ENCODE measurements around the gene MFSD1.

Gene MFSD1

GRCh38 chr3:158839966-158840365, 38.1 kb downstream of the MFSD1 start:
- in situ Hi-C loops (cut with MboI; ENCODE audit: low pct_unique_long_range_greater_than_20kb, low sequenced_read_pairs, unreplicated experiment): loop anchor here (10.0 kb wide), 1 partner anchor 415 kb away; no protein-coding TSS in a partner anchor
- TF ChIP-seq, protein P1, sequence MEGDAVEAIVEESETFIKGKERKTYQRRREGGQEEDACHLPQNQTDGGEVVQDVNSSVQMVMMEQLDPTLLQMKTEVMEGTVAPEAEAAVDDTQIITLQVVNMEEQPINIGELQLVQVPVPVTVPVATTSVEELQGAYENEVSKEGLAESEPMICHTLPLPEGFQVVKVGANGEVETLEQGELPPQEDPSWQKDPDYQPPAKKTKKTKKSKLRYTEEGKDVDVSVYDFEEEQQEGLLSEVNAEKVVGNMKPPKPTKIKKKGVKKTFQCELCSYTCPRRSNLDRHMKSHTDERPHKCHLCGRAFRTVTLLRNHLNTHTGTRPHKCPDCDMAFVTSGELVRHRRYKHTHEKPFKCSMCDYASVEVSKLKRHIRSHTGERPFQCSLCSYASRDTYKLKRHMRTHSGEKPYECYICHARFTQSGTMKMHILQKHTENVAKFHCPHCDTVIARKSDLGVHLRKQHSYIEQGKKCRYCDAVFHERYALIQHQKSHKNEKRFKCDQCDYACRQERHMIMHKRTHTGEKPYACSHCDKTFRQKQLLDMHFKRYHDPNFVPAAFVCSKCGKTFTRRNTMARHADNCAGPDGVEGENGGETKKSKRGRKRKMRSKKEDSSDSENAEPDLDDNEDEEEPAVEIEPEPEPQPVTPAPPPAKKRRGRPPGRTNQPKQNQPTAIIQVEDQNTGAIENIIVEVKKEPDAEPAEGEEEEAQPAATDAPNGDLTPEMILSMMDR (IDR thresholded peaks at IDR 0.05; ENCODE audit: extremely low read depth, insufficient read depth, missing control alignments): no peak
- no peak for DNase-seq (ENCODE audit: low spot score)

- in situ Hi-C loops (cut with MboI; ENCODE audit: low pct_unique_long_range_greater_than_20kb, low sequenced_read_pairs, unreplicated experiment): loop anchor here (10.0 kb wide), 1 partner anchor 413 kb away; no protein-coding TSS in a partner anchor
- TF ChIP-seq, protein P1 (IDR thresholded peaks at IDR 0.05; ENCODE audit: extremely low read depth, insufficient read depth, missing control alignments): no peak
- DNase-seq (ENCODE audit: low spot score): no peak
Observed at GRCh38 chr3:158841387-158841786, 39.5 kb downstream of the MFSD1 start.

DNA sequence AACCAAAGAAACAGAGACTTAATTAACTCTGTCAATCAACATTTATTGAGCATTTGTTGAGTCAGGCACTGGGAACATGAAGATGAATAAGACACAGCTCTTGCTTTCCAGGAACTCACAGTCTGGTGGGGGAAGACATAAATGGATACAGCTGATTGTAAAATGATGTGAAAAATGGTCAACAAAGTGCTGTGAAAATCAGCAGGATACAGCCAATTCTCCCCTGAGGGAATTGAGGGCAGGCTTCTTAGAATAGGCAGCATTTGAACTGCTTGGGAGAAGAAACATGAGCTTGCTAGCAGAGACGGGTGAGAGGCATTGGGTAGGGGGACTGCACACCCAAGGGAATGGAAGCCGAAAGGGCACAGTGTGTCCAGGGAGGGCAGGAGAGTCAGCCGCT, 41.1 kb downstream of the MFSD1 start:
- no peak for DNase-seq (ENCODE audit: low spot score)
- TF ChIP-seq, protein P1 (IDR thresholded peaks at IDR 0.05; ENCODE audit: extremely low read depth, insufficient read depth, missing control alignments): no peak
- in situ Hi-C loops (cut with MboI; ENCODE audit: low pct_unique_long_range_greater_than_20kb, low sequenced_read_pairs, unreplicated experiment): loop anchor here (10.0 kb wide), 1 partner anchor 412 kb away; no protein-coding TSS in a partner anchor

DNA sequence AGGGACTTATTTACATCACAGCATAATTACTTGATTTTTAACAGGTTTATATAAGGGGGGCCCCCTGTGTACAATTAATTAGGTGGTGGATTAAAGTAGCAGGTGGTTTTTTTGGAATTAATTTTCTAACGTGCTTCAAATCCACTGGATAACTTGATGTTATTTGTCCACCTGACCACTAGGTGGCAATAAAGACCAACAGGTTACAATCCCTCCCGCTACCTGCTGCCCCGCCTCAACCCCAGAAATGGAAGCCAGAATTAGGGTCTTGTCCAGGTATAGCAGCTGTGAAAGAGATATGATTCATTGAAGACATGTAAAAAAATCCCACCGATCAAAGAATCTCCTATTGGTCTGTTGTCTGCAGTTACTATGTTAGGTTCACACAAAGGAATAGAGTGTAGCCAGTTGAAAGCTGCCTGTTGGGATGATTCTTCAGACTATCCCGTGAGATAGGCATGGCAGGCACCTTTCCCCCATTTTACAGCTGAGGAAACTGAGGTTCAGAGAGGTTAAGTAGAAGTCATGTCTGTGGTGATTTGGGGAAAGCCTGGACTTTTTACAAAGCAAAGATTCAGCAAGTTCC, 44.0 kb downstream of the MFSD1 start:
- TF ChIP-seq, protein P1 (IDR thresholded peaks at IDR 0.05; ENCODE audit: extremely low read depth, insufficient read depth, missing control alignments): peak; percentile 75
- in situ Hi-C loops (cut with MboI; ENCODE audit: low pct_unique_long_range_greater_than_20kb, low sequenced_read_pairs, unreplicated experiment): loop anchor here (10.0 kb wide), 1 partner anchor 409 kb away; no protein-coding TSS in a partner anchor
- DNase-seq (ENCODE audit: low spot score): peak; percentile 60

DNA sequence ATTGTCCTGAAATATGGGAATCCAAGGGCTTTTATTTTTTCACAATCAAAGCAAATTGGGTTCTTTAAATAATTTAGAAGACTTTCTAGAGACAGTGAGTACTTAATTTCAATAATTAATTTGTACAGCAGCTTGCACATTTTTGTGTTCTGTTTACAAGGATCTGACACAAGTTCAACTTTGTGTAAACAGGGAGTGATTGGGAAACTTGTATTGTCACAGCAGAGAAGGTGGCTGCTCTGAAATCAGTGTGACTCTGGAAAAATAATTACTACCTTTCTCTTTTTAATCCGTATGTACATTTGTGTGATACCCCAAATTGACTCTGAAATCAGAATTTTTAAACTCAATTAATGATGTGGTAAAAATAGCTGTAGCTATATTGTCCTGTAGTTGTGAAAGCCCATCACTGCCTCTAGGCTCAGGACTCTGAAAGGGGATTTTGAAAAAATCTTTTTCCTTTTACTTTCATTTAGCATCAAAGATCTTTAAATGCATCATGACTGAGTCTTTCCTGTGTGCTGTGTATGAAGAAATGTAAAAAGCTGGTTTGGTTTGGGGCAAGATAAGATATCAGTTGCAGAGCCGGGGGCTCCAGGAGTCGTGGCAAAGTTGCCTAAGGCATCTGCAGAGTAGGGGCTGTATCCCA, 45.1 kb downstream of the MFSD1 start:
- DNase-seq (ENCODE audit: low spot score): no peak
- TF ChIP-seq, protein P1 (IDR thresholded peaks at IDR 0.05; ENCODE audit: extremely low read depth, insufficient read depth, missing control alignments): no peak
- in situ Hi-C loops (cut with MboI; ENCODE audit: low pct_unique_long_range_greater_than_20kb, low sequenced_read_pairs, unreplicated experiment): loop anchor here (10.0 kb wide), 1 partner anchor 408 kb away; no protein-coding TSS in a partner anchor

DNA sequence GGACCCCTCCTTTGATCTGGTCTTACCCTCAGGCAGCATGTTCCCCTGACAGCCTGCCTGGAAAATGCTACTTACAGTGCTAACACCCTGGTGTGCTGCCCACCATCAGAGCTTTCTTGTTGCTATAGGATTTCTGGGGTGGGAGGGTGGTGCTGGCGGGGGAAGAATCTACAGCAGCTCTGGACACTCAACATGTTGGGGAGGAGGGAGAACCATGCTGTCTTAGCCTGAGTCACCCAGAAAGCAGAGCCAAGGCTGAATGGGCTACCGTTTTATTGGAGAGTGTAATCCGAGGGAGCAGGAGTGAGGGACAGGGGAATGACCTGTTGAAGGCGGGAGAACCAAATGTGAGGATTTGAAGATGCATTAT, 45.6 kb downstream of the MFSD1 start:
- in situ Hi-C loops (cut with MboI; ENCODE audit: low pct_unique_long_range_greater_than_20kb, low sequenced_read_pairs, unreplicated experiment): loop anchor here (10.0 kb wide), 1 partner anchor 407 kb away; no protein-coding TSS in a partner anchor
- no peak for DNase-seq (ENCODE audit: low spot score)
- TF ChIP-seq, protein P1 (IDR thresholded peaks at IDR 0.05; ENCODE audit: extremely low read depth, insufficient read depth, missing control alignments): no peak
